NCI-H82 (cell line): Measurements from ENCODE around the gene ANKRD26.
"Not testable (repeated sequence)": the region's sequence is repeated elsewhere in the genome, so short reads cannot be mapped to it uniquely, and the experiment has no call there.

Experiments used
- DNase-seq: peaks from one replicate; lab custom pipeline; 2025; lab: John Stamatoyannopoulos, UW

Gene ANKRD26

GRCh38 chr10:27099916-27100812 lies at the start of gene ANKRD26:
TSS of gene ANKRD26 (minus strand) at chr10:27100494. CDS start at chr10:27100326, 168 bp downstream.
- peak; percentile 98 for DNase-seq

- DNase-seq = no peak
These were observed 47.4 kb upstream of the ANKRD26 start for GRCh38 chr10:27147701-27148100.

GRCh38 chr10:27145937-27146336 lies 45.6 kb upstream of the ANKRD26 start:
- DNase-seq = no peak

GRCh38 chr10:27143686-27144085 lies 43.4 kb upstream of the ANKRD26 start:
- no peak for DNase-seq

GRCh38 chr10:27138277-27138676 lies 38.0 kb upstream of the ANKRD26 start:
- no peak for DNase-seq

GRCh38 chr10:27134371-27134770 lies 34.1 kb upstream of the ANKRD26 start:
- no peak for DNase-seq

- DNase-seq = no peak
These were observed 7.9 kb upstream of the ANKRD26 start for GRCh38 chr10:27108165-27108564.

- DNase-seq = no peak
These were observed 4.6 kb upstream of the ANKRD26 start for GRCh38 chr10:27104919-27105318.

GRCh38 chr10:27100813-27101347 lies 586 bp upstream of the ANKRD26 start:
- DNase-seq = peak; percentile 77

- no peak for DNase-seq
These were observed 846 bp downstream of the ANKRD26 start for GRCh38 chr10:27099448-27099847.

GRCh38 chr10:27088119-27089044 lies 11.9 kb downstream of the ANKRD26 start:
- DNase-seq = no peak

- no peak for DNase-seq
These were observed 27.7 kb downstream of the ANKRD26 start for GRCh38 chr10:27072436-27073114.

- no peak for DNase-seq
These were observed 31.9 kb downstream of the ANKRD26 start for GRCh38 chr10:27068217-27068891.

- no peak for DNase-seq
These were observed 35.2 kb downstream of the ANKRD26 start for GRCh38 chr10:27065084-27065483.

- DNase-seq = no peak
These were observed 47.6 kb downstream of the ANKRD26 start for GRCh38 chr10:27052656-27053055.

GRCh38 chr10:27045247-27045646 lies 55.0 kb downstream of the ANKRD26 start:
- not testable (repeated sequence) for DNase-seq

- no peak for DNase-seq
These were observed 59.1 kb downstream of the ANKRD26 start for GRCh38 chr10:27041196-27041595.

- no peak for DNase-seq
These were observed 62.1 kb downstream of the ANKRD26 start for GRCh38 chr10:27038168-27038567.

GRCh38 chr10:27035163-27035562 lies 65.1 kb downstream of the ANKRD26 start:
- DNase-seq = no peak

- DNase-seq = no peak
These were observed 70.2 kb downstream of the ANKRD26 start for GRCh38 chr10:27030060-27030459.

- DNase-seq = no peak
These were observed 78.2 kb downstream of the ANKRD26 start for GRCh38 chr10:27022048-27022447.
